SK-N-SH treated with all-trans-retinoic acid at 6 μM for 48 hours (cell line): ENCODE measurements around the gene SLC22A4.

Experiments
- ATAC-seq: fragments of 200-7000 bp; cut with Tn5 transposase; 3 replicates; pipeline ENCODE4 v1.9.1; 2020; ENCODE audit warnings: mild to moderate bottlenecking, moderate library complexity
- CREB5 ChIP-seq: fragments of 250-450 bp; sonication (Bioruptor Pico); IDR thresholded peaks from 2 replicates; pipeline ENCODE4 v1.5.1; 2020; ENCODE audit warnings: low read depth, mild to moderate bottlenecking, moderate library complexity
- ESRRG ChIP-seq: fragments of 250-450 bp; sonication (Bioruptor Pico); IDR thresholded peaks from 2 replicates; pipeline ENCODE4 v1.6.1; 2021; ENCODE audit warnings: mild to moderate bottlenecking
- GLIS3 ChIP-seq: fragments of 250-450 bp; sonication (Bioruptor Pico); IDR thresholded peaks from 2 replicates; pipeline ENCODE4 v1.5.0; 2020; ENCODE audit warnings: mild to moderate bottlenecking, moderate library complexity
- ISL1 ChIP-seq: fragments of 250-450 bp; sonication (Bioruptor Pico); IDR thresholded peaks from 2 replicates; pipeline ENCODE4 v2.1.2; 2022; ENCODE audit warnings: mild to moderate bottlenecking, moderate library complexity
- OSR1 ChIP-seq: fragments of 250-450 bp; sonication (Bioruptor Pico); IDR thresholded peaks from 2 replicates; pipeline ENCODE4 v1.8.0; 2022; ENCODE audit warnings: moderate library complexity, mild to moderate bottlenecking, inconsistent platforms
- POU6F1 ChIP-seq: fragments of 250-450 bp; sonication (Bioruptor Pico); IDR thresholded peaks from 2 replicates; pipeline ENCODE4 v1.8.0; 2021; ENCODE audit warnings: low read depth, mild to moderate bottlenecking, moderate library complexity, borderline replicate concordance
- PPARA ChIP-seq: fragments of 250-450 bp; sonication (Bioruptor Pico); IDR thresholded peaks from 2 replicates; pipeline ENCODE4 v1.5.0; 2020; ENCODE audit warnings: mild to moderate bottlenecking, borderline replicate concordance
- RARB ChIP-seq: fragments of 250-450 bp; sonication (Bioruptor Pico); IDR thresholded peaks from 2 replicates; pipeline ENCODE4 v1.8.0; 2021; ENCODE audit warnings: mild to moderate bottlenecking, moderate library complexity
- SNAI2 ChIP-seq: fragments of 250-450 bp; sonication (Bioruptor Pico); IDR thresholded peaks from 2 replicates; pipeline ENCODE4 v1.5.0; 2020; ENCODE audit warnings: mild to moderate bottlenecking, moderate library complexity
- TCF4 ChIP-seq: fragments of 250-450 bp; sonication (Bioruptor Pico); IDR thresholded peaks from 2 replicates; pipeline ENCODE4 v1.8.0; 2021; ENCODE audit warnings: mild to moderate bottlenecking, moderate library complexity, borderline replicate concordance
- ZC3H10 ChIP-seq: fragments of 250-450 bp; sonication (Bioruptor Pico); IDR thresholded peaks from 2 replicates; pipeline ENCODE4 v1.5.1; 2021; ENCODE audit warnings: mild to moderate bottlenecking, moderate library complexity
- ZFP30 ChIP-seq: fragments of 450-650 bp; formaldehyde crosslinking; IDR thresholded peaks from 2 replicates; pipeline ENCODE4 v1.5.0; 2022; ENCODE audit warnings: mild to moderate bottlenecking, moderate library complexity
- ZNF565 ChIP-seq: fragments of 450-650 bp; formaldehyde crosslinking; conservative IDR thresholded peaks from 2 replicates; pipeline ENCODE4 v1.5.0; 2020; ENCODE audit warnings: low read depth, mild to moderate bottlenecking, moderate library complexity
- ZNF70 ChIP-seq: fragments of 450-650 bp; formaldehyde crosslinking; IDR thresholded peaks from 2 replicates; pipeline ENCODE4 v1.5.0; 2020; ENCODE audit warnings: mild to moderate bottlenecking, moderate library complexity
- ZNF8 ChIP-seq: fragments of 450-650 bp; formaldehyde crosslinking; IDR thresholded peaks from 2 replicates; pipeline ENCODE4 v1.5.0; 2020; ENCODE audit warnings: mild to moderate bottlenecking, moderate library complexity
- TF ChIP-seq, protein P1 (sequence below): fragments of 250-450 bp; sonication (Bioruptor Pico); IDR thresholded peaks from 2 replicates; pipeline ENCODE4 v1.5.0; 2020; ENCODE audit warnings: mild to moderate bottlenecking, moderate library complexity
- TF ChIP-seq, protein P2 (sequence below): fragments of 250-450 bp; sonication (Bioruptor Pico); IDR thresholded peaks from 2 replicates; pipeline ENCODE4 v1.8.0; 2020; ENCODE audit warnings: mild to moderate bottlenecking, moderate library complexity, borderline replicate concordance
- TF ChIP-seq, protein P3 (sequence below): fragments of 250-450 bp; sonication (Bioruptor Pico); IDR thresholded peaks from 2 replicates; pipeline ENCODE4 v1.5.1; 2021; ENCODE audit warnings: mild to moderate bottlenecking, moderate library complexity

Gene SLC22A4

DNA sequence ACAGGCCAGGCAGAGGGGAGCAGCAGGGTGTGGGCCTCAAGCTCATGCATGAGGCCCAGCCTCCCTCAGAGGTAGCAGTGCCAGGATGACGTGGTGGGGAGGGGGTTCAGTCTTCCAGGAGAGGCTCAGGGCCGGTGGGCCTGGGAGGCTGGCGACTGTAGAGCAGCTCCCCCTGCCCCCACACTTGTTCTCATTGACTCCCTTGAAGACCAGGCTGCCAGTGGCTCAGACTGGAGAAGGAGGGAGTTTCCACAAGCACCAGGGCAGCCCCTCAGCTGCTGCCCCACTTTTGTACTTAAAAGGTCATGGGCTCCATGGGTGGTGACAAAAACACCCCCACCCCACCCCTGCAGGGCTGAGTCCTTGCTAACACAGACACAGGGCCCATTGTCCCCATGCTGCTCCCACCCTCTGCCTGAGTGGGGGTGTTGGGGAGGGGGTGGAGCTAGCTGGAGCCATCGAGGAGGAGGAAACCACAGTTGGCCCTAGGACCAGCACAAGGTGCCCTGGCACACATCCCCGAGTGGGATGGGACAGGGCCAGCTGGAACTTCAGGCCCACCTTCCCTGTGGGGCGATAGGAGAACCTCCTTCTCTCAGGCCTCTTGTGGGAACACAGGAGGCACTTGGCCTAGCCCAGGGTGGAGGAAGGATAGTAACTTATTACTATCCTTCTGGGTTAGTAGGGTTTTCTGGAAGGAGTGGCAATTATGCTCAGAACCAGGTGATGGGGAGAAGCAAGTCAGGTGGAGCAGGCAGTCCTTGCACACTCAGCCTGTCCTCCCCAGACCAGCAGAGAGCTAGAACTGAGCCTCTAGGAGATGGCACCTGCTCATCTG lies 26.0 kb upstream of the SLC22A4 start:
- no peak for ATAC-seq
- TF ChIP-seq ZNF70 (CRISPR knock-in tag) (no peak), ISL1 (no peak), ZNF565 (CRISPR knock-in tag) (no peak), SNAI2 (no peak), RARB (CRISPR knock-in tag) (no peak), ZFP30 (CRISPR knock-in tag) (no peak), OSR1 (CRISPR knock-in tag) (no peak), TCF4 (no peak), ZNF8 (CRISPR knock-in tag) (no peak), GLIS3 (CRISPR knock-in tag) (no peak), ESRRG (CRISPR knock-in tag) (no peak), PPARA (CRISPR knock-in tag) (no peak)
- TF ChIP-seq, protein P1, sequence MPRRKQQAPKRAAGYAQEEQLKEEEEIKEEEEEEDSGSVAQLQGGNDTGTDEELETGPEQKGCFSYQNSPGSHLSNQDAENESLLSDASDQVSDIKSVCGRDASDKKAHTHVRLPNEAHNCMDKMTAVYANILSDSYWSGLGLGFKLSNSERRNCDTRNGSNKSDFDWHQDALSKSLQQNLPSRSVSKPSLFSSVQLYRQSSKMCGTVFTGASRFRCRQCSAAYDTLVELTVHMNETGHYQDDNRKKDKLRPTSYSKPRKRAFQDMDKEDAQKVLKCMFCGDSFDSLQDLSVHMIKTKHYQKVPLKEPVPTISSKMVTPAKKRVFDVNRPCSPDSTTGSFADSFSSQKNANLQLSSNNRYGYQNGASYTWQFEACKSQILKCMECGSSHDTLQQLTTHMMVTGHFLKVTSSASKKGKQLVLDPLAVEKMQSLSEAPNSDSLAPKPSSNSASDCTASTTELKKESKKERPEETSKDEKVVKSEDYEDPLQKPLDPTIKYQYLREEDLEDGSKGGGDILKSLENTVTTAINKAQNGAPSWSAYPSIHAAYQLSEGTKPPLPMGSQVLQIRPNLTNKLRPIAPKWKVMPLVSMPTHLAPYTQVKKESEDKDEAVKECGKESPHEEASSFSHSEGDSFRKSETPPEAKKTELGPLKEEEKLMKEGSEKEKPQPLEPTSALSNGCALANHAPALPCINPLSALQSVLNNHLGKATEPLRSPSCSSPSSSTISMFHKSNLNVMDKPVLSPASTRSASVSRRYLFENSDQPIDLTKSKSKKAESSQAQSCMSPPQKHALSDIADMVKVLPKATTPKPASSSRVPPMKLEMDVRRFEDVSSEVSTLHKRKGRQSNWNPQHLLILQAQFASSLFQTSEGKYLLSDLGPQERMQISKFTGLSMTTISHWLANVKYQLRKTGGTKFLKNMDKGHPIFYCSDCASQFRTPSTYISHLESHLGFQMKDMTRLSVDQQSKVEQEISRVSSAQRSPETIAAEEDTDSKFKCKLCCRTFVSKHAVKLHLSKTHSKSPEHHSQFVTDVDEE (CRISPR knock-in tag) = no peak
- TF ChIP-seq, all 23 proteins: peak for 0

DNA sequence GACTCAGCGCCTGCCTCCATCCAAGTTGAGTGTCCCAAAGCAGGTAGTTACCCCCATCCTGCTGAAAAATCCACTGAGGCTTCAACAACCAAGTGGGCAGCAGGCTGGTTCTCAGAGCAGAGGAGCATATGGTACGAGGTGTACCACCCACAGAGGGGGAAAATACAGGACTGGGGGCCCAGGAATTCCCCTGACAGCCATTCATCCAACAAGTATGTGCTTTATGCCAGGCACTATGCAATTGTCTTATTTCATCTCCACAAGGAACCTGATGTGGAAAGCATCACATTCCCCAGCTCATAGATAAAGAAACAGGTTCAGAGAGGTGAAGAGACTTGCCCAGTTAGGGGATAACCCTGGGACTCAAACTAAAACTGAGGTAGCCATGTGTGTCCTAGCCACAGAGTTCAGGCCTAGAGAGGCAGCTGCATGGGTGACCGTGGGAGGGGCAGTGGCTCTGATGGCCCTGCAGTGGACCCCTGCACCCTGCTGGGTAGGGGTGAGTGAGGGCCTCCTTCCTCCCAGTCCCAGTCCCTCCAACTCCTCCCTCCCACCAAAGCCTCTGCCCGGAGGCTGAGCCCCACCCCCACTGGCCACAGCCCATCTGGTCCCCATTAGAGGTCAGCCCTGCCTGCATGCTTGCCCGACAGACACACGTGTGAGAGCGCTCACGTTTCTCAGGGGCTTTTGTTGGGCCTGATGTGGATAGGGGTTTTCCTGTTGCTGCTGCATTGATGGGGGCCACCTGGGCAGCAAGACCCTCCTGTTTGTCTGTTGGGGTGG lies 25.2 kb upstream of the SLC22A4 start:
- ATAC-seq = peak; percentile 28

More for the DNA sequence above, 25.2 kb upstream of the SLC22A4 start:
- TF ChIP-seq ZNF8 (CRISPR knock-in tag) (0 out of 2 replicates have a peak, but pooled peaks have one; percentile 8), ZNF70 (CRISPR knock-in tag) (peak; percentile 68), PPARA (CRISPR knock-in tag) (no peak), CREB5 (no peak), RARB (CRISPR knock-in tag) (no peak), ZC3H10 (CRISPR knock-in tag) (no peak), ISL1 (no peak), POU6F1 (CRISPR knock-in tag) (no peak), TCF4 (peak; percentile 64), OSR1 (CRISPR knock-in tag) (no peak)
- TF ChIP-seq, protein P2, sequence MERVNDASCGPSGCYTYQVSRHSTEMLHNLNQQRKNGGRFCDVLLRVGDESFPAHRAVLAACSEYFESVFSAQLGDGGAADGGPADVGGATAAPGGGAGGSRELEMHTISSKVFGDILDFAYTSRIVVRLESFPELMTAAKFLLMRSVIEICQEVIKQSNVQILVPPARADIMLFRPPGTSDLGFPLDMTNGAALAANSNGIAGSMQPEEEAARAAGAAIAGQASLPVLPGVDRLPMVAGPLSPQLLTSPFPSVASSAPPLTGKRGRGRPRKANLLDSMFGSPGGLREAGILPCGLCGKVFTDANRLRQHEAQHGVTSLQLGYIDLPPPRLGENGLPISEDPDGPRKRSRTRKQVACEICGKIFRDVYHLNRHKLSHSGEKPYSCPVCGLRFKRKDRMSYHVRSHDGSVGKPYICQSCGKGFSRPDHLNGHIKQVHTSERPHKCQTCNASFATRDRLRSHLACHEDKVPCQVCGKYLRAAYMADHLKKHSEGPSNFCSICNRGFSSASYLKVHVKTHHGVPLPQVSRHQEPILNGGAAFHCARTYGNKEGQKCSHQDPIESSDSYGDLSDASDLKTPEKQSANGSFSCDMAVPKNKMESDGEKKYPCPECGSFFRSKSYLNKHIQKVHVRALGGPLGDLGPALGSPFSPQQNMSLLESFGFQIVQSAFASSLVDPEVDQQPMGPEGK = 0 out of 2 replicates have a peak, but pooled peaks have one; percentile 33
- TF ChIP-seq, protein P3, sequence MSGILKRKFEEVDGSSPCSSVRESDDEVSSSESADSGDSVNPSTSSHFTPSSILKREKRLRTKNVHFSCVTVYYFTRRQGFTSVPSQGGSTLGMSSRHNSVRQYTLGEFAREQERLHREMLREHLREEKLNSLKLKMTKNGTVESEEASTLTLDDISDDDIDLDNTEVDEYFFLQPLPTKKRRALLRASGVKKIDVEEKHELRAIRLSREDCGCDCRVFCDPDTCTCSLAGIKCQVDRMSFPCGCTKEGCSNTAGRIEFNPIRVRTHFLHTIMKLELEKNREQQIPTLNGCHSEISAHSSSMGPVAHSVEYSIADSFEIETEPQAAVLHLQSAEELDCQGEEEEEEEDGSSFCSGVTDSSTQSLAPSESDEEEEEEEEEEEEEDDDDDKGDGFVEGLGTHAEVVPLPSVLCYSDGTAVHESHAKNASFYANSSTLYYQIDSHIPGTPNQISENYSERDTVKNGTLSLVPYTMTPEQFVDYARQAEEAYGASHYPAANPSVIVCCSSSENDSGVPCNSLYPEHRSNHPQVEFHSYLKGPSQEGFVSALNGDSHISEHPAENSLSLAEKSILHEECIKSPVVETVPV (CRISPR knock-in tag) = no peak
- TF ChIP-seq, protein P1 (CRISPR knock-in tag) = no peak
